Astrocyte of the cerebellum (primary cell): Measurements from ENCODE around the gene CDK5RAP3.

Experiments
- DNase-seq: peaks from one replicate; pipeline ENCODE4 v3.0.0-alpha.2; 2011; ENCODE audit warnings: low read depth
- H3K4me3 ChIP-seq: 2 replicates; pipeline ENCODE4 v1.5.1; 2011; ENCODE audit warnings: mild to moderate bottlenecking, low read depth, low read length, moderate library complexity
- CTCF ChIP-seq: IDR thresholded peaks from 2 replicates; pipeline ENCODE4 v1.5.1; 2012; ENCODE audit warnings: low read length, low read depth, moderate library complexity, mild to moderate bottlenecking; ENCODE audit errors: missing control alignments
- in situ Hi-C: cut with HindIII; loops from 2 replicates; pipeline ENCODE4 v1.10.0; 2017; ENCODE audit warnings: low sequenced_read_pairs

Gene CDK5RAP3

GRCh38 chr17:47970725-47971499 lies at the start of gene CDK5RAP3:
TSS of gene CDK5RAP3 (plus strand) at chr17:47971113. CDS start at chr17:47971147, 34 bp downstream.
- peak within 1 kb of the TSS; percentile 92 for H3K4me3 ChIP-seq
- peak; percentile 94 for TF ChIP-seq CTCF
- in situ Hi-C loops: no loop called here
- DNase-seq: peak; percentile 98

GRCh38 chr17:47924785-47925677 lies 45.9 kb upstream of the CDK5RAP3 start:
- H3K4me3 ChIP-seq: no peak overlapping the region
- in situ Hi-C loops: no loop called here
- DNase-seq: no peak
- TF ChIP-seq CTCF: no peak

GRCh38 chr17:47925678-47925988 lies 45.3 kb upstream of the CDK5RAP3 start:
- no peak for DNase-seq
- TF ChIP-seq CTCF: no peak
- in situ Hi-C loops: no loop called here
- H3K4me3 ChIP-seq: no peak overlapping the region

- H3K4me3 ChIP-seq: no peak overlapping the region
- no peak for DNase-seq
- in situ Hi-C loops: no loop called here
- no peak for TF ChIP-seq CTCF
These were observed 43.0 kb upstream of the CDK5RAP3 start for GRCh38 chr17:47927821-47928400.

- in situ Hi-C loops: no loop called here
- no peak for DNase-seq
- TF ChIP-seq CTCF: no peak
- H3K4me3 ChIP-seq: no peak overlapping the region
These were observed 42.5 kb upstream of the CDK5RAP3 start for GRCh38 chr17:47928415-47928814.

- no peak overlapping the region for H3K4me3 ChIP-seq
- TF ChIP-seq CTCF: no peak
- in situ Hi-C loops: no loop called here
- no peak for DNase-seq
These were observed 41.5 kb upstream of the CDK5RAP3 start for GRCh38 chr17:47929218-47930000.
